K562 (cell line): ENCODE measurements around the gene CDC42EP3. TPM values are rescaled to one million over a fixed set of nuclear protein-coding genes. Genes with fewer than 3 reads are reported as not detected.

Experiments
- CEBPB ChIP-seq: fragments of 450-650 bp; IDR thresholded peaks from 2 replicates; pipeline ENCODE4 v1.6.1; 2016; ENCODE audit warnings: missing genetic modification characterization, missing compliant biosample characterization
- ESRRB ChIP-seq: fragments of 250-450 bp; sonication (Bioruptor Pico); IDR thresholded peaks from 2 replicates; pipeline ENCODE4 v1.5.0; 2020; ENCODE audit warnings: mild to moderate bottlenecking, moderate library complexity, borderline replicate concordance
- FOXA3 ChIP-seq, 2 experiments: fragments of 450-650 bp in 1 of 2; sonication (generic) in 1 of 2; formaldehyde crosslinking; IDR thresholded peaks in 1 of 2; conservative IDR thresholded peaks in 1 of 2; 2 replicates each; pipeline versions ENCODE4 v1.4.0 to v1.8.0; 2020 to 2022; ENCODE audit warnings: mild to moderate bottlenecking in 2 of 2, missing genetic modification reagents in 1 of 2
- KAT8 ChIP-seq: fragments of 450-650 bp; IDR thresholded peaks from 2 replicates; pipeline ENCODE4 v1.6.1; 2016; ENCODE audit warnings: low read depth, mild to moderate bottlenecking
- NFIC ChIP-seq: fragments of 450-650 bp; IDR thresholded peaks from 2 replicates; pipeline ENCODE4 v1.6.1; 2017; ENCODE audit warnings: mild to moderate bottlenecking, inconsistent platforms
- NFXL1 ChIP-seq: fragments of 450-650 bp; formaldehyde crosslinking; IDR thresholded peaks from 2 replicates; pipeline ENCODE4 v1.4.0; 2021; ENCODE audit warnings: mild to moderate bottlenecking
- NR1H2 ChIP-seq: sonication (generic); formaldehyde crosslinking; IDR thresholded peaks from 2 replicates; pipeline ENCODE4 v1.4.0; 2020; ENCODE audit warnings: mild to moderate bottlenecking, missing genetic modification reagents
- RBBP5 ChIP-seq: fragments of 200-600 bp; sonication (generic); IDR thresholded peaks from 2 replicates; pipeline ENCODE4 v1.6.1; 2012; ENCODE audit warnings: borderline replicate concordance, mild to moderate bottlenecking, low read length, control low read depth, inconsistent platforms; ENCODE audit not compliant: insufficient read depth, poor library complexity, severe bottlenecking
- SMARCB1 ChIP-seq: IDR thresholded peaks from 2 replicates; pipeline ENCODE4 v1.6.1; 2011; ENCODE audit warnings: improper control_type of control experiment, low read depth; ENCODE audit not compliant: insufficient read length
- STAT5A ChIP-seq: IDR thresholded peaks from 2 replicates; pipeline ENCODE4 v1.6.1; 2012; ENCODE audit warnings: low read length, inconsistent platforms, borderline replicate concordance
- U2AF1 ChIP-seq: fragments of 200-400 bp; formaldehyde crosslinking; optimal IDR thresholded peaks from 2 replicates; pipeline ENCODE3; 2017; ENCODE audit warnings: mild to moderate bottlenecking, low read depth, low read length, moderate library complexity
- ZNF143 ChIP-seq: sonication (generic); formaldehyde crosslinking; IDR thresholded peaks from 2 replicates; pipeline ENCODE4 v1.9.0; 2022; ENCODE audit warnings: mild to moderate bottlenecking, missing genetic modification reagents
- polyA plus RNA-seq, 8 experiments: library from polyadenylated mRNA; depleted of rRNA in 4 of 8; stranded (reverse) in 5 of 8; unstranded in 3 of 8; fragments of >200 nt; fragmentation: Nextera tagmentation in 2 of 8; fragmentation: Illumina TruSeq in 1 of 8; extraction: Ambion mirVana in 2 of 8; extraction: Trizol in 1 of 8; gene quantifications; 2 replicates each; pipeline versions ENCODE4 v1.2.1 to v1.2.3, GENCODE V29; 2011 to 2014; ENCODE audit warnings: inconsistent platforms in 1 of 8, missing spikeins in 1 of 8
- total RNA-seq, 7 experiments: library from RNA; depleted of rRNA in 6 of 7; stranded (reverse); fragments of >200 nt in 6 of 7; fragmentation: Illumina TruSeq in 2 of 7; extraction: Trizol in 2 of 7; gene quantifications; 2 replicates each; pipeline versions ENCODE4 v1.2.1 to v1.2.3, GENCODE V29; 2011 to 2021; ENCODE audit warnings: low replicate concordance in 1 of 7
- TF ChIP-seq, protein P1 (sequence below): fragments of 450-650 bp; IDR thresholded peaks from 2 replicates; pipeline ENCODE4 v1.6.1; 2016; ENCODE audit warnings: antibody characterized with exemption
- TF ChIP-seq, protein P2 (sequence below), 2 experiments: IDR thresholded peaks; 2 replicates each; pipeline ENCODE4 v1.6.1; 2012; ENCODE audit warnings: improper control_type of control experiment in 2 of 2, low read depth in 2 of 2, low read length in 2 of 2, borderline replicate concordance in 1 of 2
- TF ChIP-seq, protein P3 (sequence below), 2 experiments: fragments of 450-650 bp in 1 of 2; IDR thresholded peaks; 2 replicates each; pipeline ENCODE4 v1.6.1; 2011 to 2017; ENCODE audit warnings: low read depth in 2 of 2, antibody characterized with exemption in 1 of 2, borderline replicate concordance in 1 of 2, low read length in 1 of 2, mild to moderate bottlenecking in 1 of 2, mixed read lengths in 1 of 2; ENCODE audit not compliant: control insufficient read depth in 1 of 2
- TF ChIP-seq, protein P4 (sequence below): sonication (generic); formaldehyde crosslinking; IDR thresholded peaks from 2 replicates; pipeline ENCODE4 v1.8.1; 2023; ENCODE audit warnings: missing genetic modification reagents, mild to moderate bottlenecking, borderline replicate concordance

CDC42EP3 gene
- total and polyA plus RNA-seq, 9 of the 15 experiments (the other 6 are each of a cell fraction or from before 2014, with no cell fraction given) = 0.72 to 6.4 (median 2.0) TPM

DNA sequence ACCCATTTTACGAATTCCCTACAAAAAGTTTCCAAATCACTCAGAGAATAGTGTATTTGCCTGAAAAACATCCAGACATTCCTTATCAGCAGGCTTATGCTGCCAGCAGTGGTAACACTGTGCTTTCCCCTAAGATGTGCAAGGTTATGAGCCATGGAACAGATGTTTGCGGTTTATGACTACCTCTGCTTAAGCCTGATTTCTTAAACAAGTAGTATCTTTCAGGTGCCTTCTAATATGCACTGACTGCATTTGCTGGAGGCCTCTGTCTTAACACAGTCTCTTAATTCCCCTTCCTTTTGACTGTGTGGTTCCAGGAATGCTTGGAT, 54.8 kb downstream of the CDC42EP3 start (continued):
- TF ChIP-seq, protein P1, sequence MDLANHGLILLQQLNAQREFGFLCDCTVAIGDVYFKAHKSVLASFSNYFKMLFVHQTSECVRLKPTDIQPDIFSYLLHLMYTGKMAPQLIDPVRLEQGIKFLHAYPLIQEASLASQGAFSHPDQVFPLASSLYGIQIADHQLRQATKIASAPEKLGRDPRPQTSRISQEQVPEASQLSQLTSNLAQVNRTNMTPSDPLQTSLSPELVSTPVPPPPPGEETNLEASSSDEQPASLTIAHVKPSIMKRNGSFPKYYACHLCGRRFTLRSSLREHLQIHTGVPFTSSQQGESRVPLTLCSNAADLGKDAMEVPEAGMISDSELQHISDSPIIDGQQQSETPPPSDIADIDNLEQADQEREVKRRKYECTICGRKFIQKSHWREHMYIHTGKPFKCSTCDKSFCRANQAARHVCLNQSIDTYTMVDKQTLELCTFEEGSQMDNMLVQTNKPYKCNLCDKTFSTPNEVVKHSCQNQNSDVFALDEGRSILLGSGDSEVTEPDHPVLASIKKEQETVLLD = no peak
- no peak for TF ChIP-seq RBBP5
- TF ChIP-seq CEBPB = no peak
- TF ChIP-seq, protein P2, sequence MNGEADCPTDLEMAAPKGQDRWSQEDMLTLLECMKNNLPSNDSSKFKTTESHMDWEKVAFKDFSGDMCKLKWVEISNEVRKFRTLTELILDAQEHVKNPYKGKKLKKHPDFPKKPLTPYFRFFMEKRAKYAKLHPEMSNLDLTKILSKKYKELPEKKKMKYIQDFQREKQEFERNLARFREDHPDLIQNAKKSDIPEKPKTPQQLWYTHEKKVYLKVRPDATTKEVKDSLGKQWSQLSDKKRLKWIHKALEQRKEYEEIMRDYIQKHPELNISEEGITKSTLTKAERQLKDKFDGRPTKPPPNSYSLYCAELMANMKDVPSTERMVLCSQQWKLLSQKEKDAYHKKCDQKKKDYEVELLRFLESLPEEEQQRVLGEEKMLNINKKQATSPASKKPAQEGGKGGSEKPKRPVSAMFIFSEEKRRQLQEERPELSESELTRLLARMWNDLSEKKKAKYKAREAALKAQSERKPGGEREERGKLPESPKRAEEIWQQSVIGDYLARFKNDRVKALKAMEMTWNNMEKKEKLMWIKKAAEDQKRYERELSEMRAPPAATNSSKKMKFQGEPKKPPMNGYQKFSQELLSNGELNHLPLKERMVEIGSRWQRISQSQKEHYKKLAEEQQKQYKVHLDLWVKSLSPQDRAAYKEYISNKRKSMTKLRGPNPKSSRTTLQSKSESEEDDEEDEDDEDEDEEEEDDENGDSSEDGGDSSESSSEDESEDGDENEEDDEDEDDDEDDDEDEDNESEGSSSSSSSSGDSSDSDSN (IDR thresholded peaks at IDR 0.05; ENCODE audit: borderline replicate concordance in 1 of 2, low read depth in 2 of 2, low read length in 2 of 2) = no peak
- TF ChIP-seq ZNF143 (CRISPR knock-in tag) = no peak
- no peak for TF ChIP-seq NFXL1 (CRISPR knock-in tag)
- TF ChIP-seq, protein P3, sequence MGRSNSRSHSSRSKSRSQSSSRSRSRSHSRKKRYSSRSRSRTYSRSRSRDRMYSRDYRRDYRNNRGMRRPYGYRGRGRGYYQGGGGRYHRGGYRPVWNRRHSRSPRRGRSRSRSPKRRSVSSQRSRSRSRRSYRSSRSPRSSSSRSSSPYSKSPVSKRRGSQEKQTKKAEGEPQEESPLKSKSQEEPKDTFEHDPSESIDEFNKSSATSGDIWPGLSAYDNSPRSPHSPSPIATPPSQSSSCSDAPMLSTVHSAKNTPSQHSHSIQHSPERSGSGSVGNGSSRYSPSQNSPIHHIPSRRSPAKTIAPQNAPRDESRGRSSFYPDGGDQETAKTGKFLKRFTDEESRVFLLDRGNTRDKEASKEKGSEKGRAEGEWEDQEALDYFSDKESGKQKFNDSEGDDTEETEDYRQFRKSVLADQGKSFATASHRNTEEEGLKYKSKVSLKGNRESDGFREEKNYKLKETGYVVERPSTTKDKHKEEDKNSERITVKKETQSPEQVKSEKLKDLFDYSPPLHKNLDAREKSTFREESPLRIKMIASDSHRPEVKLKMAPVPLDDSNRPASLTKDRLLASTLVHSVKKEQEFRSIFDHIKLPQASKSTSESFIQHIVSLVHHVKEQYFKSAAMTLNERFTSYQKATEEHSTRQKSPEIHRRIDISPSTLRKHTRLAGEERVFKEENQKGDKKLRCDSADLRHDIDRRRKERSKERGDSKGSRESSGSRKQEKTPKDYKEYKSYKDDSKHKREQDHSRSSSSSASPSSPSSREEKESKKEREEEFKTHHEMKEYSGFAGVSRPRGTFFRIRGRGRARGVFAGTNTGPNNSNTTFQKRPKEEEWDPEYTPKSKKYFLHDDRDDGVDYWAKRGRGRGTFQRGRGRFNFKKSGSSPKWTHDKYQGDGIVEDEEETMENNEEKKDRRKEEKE (IDR thresholded peaks at IDR 0.05; ENCODE audit: borderline replicate concordance in 1 of 2, control insufficient read depth in 1 of 2, low read depth in 2 of 2, low read length in 1 of 2) = no peak
- TF ChIP-seq U2AF1 = no peak
- TF ChIP-seq ESRRB = no peak
- TF ChIP-seq NR1H2 = no peak
- no peak for TF ChIP-seq KAT8
- no peak for TF ChIP-seq SMARCB1
- peak; percentile 85 for TF ChIP-seq STAT5A
- peak; percentile 66; the same call in 1 of the 2 replicates for TF ChIP-seq NFIC
- TF ChIP-seq, protein P4, sequence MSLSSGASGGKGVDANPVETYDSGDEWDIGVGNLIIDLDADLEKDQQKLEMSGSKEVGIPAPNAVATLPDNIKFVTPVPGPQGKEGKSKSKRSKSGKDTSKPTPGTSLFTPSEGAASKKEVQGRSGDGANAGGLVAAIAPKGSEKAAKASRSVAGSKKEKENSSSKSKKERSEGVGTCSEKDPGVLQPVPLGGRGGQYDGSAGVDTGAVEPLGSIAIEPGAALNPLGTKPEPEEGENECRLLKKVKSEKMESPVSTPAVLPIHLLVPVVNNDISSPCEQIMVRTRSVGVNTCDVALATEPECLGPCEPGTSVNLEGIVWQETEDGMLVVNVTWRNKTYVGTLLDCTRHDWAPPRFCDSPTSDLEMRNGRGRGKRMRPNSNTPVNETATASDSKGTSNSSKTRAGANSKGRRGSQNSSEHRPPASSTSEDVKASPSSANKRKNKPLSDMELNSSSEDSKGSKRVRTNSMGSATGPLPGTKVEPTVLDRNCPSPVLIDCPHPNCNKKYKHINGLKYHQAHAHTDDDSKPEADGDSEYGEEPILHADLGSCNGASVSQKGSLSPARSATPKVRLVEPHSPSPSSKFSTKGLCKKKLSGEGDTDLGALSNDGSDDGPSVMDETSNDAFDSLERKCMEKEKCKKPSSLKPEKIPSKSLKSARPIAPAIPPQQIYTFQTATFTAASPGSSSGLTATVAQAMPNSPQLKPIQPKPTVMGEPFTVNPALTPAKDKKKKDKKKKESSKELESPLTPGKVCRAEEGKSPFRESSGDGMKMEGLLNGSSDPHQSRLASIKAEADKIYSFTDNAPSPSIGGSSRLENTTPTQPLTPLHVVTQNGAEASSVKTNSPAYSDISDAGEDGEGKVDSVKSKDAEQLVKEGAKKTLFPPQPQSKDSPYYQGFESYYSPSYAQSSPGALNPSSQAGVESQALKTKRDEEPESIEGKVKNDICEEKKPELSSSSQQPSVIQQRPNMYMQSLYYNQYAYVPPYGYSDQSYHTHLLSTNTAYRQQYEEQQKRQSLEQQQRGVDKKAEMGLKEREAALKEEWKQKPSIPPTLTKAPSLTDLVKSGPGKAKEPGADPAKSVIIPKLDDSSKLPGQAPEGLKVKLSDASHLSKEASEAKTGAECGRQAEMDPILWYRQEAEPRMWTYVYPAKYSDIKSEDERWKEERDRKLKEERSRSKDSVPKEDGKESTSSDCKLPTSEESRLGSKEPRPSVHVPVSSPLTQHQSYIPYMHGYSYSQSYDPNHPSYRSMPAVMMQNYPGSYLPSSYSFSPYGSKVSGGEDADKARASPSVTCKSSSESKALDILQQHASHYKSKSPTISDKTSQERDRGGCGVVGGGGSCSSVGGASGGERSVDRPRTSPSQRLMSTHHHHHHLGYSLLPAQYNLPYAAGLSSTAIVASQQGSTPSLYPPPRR = 0 out of 2 replicates have a peak, but pooled peaks have one; percentile 63
- TF ChIP-seq FOXA3 (CRISPR knock-in tag; conservative IDR thresholded peaks at IDR 0.05 in 1 of 2, IDR thresholded peaks at IDR 0.05 in 1 of 2) = no peak
